ENCODE results near the gene ADAMTSL3.
"Not testable (repeated sequence)": the region's sequence is repeated elsewhere in the genome, so short reads cannot be mapped to it uniquely, and the experiment has no call there.

The ADAMTSL3 gene

GRCh38 chr15:84051146-84051545 lies 397.2 kb downstream of the ADAMTSL3 start:
- DNase-seq, result not testable (repeated sequence)

GRCh38 chr15:84054544-84054943 lies 400.6 kb downstream of the ADAMTSL3 start:
- not testable (repeated sequence) for DNase-seq

- no peak for DNase-seq
Observed at GRCh38 chr15:84057714-84058331, 403.9 kb downstream of the ADAMTSL3 start.

GRCh38 chr15:84063674-84064073 lies 409.8 kb downstream of the ADAMTSL3 start:
- not testable (repeated sequence) for DNase-seq

GRCh38 chr15:84068674-84069073 lies 414.8 kb downstream of the ADAMTSL3 start:
- not testable (repeated sequence) for DNase-seq

GRCh38 chr15:84078038-84078437 lies 424.1 kb downstream of the ADAMTSL3 start:
- DNase-seq, result not testable (repeated sequence)

GRCh38 chr15:84079325-84079884 lies 425.5 kb downstream of the ADAMTSL3 start:
- not testable (repeated sequence) for DNase-seq

GRCh38 chr15:84079885-84080777 lies 426.2 kb downstream of the ADAMTSL3 start:
- peak; percentile 13 for DNase-seq

GRCh38 chr15:84080778-84081084 lies 426.8 kb downstream of the ADAMTSL3 start:
- DNase-seq, result not testable (repeated sequence)

GRCh38 chr15:84081391-84082168 lies 427.7 kb downstream of the ADAMTSL3 start:
- DNase-seq, result no peak

- no peak for DNase-seq
Observed at GRCh38 chr15:84082739-84083138, 428.8 kb downstream of the ADAMTSL3 start.

- not testable (repeated sequence) for DNase-seq
Observed at GRCh38 chr15:84086071-84086470, 432.1 kb downstream of the ADAMTSL3 start.

Measured in DMS 273 treated with DMSO at 0.1 percent for 48 hours (cell line).